GM18502 (cell line): ENCODE data around the gene LHB.

ENCODE experiments used
- ATAC-seq: cut with Tn5 transposase; IDR thresholded peaks from one replicate; pipeline ENCODE4 v1.9.1; 2021; ENCODE audit warnings: mild to moderate bottlenecking; ENCODE audit not compliant: unreplicated experiment, poor library complexity

LHB gene

GRCh38 chr19:48987323-48987722 is 29.6 kb downstream of the LHB start:
- no peak for ATAC-seq

- no peak for ATAC-seq
These were observed 30.7 kb downstream of the LHB start for GRCh38 chr19:48986211-48986610.

- no peak for ATAC-seq
These were observed 31.2 kb downstream of the LHB start for GRCh38 chr19:48985711-48986110.

GRCh38 chr19:48982280-48982679 is 34.6 kb downstream of the LHB start:
- no peak for ATAC-seq

GRCh38 chr19:48977061-48977460 is 39.8 kb downstream of the LHB start:
- ATAC-seq: no peak

- ATAC-seq: no peak
These were observed 40.7 kb downstream of the LHB start for GRCh38 chr19:48975947-48976847.

- ATAC-seq: no peak
These were observed 45.9 kb downstream of the LHB start for GRCh38 chr19:48970923-48971395.

- ATAC-seq: no peak
These were observed 46.6 kb downstream of the LHB start for GRCh38 chr19:48970139-48970766.

- ATAC-seq: no peak
These were observed 47.4 kb downstream of the LHB start for GRCh38 chr19:48969276-48970138.

- ATAC-seq: no peak
These were observed 48.1 kb downstream of the LHB start for GRCh38 chr19:48968813-48969218.

- no peak for ATAC-seq
These were observed 48.7 kb downstream of the LHB start for GRCh38 chr19:48968179-48968661.

- ATAC-seq: no peak
These were observed 49.3 kb downstream of the LHB start for GRCh38 chr19:48967346-48968178.

GRCh38 chr19:48966541-48967345 is 50.1 kb downstream of the LHB start:
- no peak for ATAC-seq
